ENCODE data around the gene MCM5.

The MCM5 gene

DNA sequence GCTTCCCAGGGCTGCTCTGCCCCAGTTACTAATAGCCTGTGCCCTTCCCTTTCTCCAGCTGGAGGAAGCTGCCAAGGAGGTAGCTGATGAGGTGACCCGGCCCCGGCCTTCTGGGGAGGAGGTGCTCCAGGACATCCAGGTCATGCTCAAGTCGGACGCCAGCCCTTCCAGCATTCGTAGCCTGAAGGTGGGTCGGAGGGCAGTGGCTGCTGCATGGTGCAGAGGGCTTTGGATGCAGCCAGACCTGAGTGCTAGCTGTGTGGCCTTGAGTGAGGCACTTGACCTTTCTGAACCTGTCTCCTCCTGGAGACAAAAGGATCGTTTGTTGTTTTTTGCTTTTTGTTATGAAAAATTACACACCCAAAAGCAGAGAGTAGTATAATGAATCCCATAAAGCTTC, 3.4 kb downstream of the MCM5 start:
- DNase-seq (ENCODE audit: low read depth), result no peak

DNA sequence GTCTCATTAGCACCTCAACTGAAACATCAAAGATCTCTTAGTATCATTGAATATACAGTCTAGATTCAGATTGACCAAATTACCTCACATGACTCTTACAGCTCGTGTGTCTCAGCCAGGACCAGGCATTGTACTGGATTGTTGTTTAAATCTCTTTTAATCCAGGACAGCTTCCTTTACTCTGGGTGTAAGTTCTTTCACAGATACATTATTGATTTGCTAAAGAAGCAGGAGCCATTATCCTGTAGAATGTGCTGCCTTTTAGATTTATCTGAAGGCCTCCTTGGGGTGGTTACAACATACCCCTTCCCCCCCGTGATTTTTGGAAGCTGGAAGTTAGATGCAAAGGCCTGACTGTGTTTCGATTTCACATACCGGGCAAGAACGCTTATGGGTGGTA, 4.2 kb downstream of the MCM5 start:
- no peak for DNase-seq (ENCODE audit: low read depth)

DNA sequence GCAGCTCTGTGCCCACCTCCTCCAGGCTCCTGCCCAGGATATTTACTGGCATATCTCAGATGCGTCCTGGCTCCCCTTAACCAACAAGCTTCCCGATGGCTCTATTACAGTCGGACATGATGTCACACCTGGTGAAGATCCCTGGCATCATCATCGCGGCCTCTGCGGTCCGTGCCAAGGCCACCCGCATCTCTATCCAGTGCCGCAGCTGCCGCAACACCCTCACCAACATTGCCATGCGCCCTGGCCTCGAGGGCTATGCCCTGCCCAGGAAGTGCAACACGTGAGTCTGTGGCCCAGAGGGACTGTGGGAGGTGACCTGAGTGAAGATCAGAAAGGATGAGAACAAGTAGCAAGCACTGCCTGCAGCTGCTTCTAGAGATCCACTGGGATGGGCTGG, 6.5 kb downstream of the MCM5 start:
- no peak for DNase-seq (ENCODE audit: low read depth)

DNA sequence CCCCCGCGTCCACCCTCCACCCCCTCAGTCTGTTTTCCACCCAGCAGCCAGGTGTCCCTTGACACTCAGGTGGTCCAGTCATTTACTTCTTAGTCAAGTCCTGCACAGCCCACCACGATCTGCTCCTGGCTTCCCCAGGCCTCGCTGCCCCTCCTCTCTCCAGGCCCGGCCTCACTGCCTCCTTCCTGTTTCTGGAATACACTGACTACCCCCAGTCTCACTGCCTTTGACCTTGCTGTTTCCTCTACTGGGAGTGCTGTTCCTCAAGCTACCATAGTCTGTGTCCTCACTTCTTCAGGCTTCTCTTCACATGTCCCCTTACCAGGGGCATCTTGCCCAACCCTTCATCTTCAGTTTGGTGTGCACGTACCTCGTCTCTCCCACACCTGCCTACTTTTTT, 7.4 kb downstream of the MCM5 start:
- DNase-seq (ENCODE audit: low read depth), result no peak

DNA sequence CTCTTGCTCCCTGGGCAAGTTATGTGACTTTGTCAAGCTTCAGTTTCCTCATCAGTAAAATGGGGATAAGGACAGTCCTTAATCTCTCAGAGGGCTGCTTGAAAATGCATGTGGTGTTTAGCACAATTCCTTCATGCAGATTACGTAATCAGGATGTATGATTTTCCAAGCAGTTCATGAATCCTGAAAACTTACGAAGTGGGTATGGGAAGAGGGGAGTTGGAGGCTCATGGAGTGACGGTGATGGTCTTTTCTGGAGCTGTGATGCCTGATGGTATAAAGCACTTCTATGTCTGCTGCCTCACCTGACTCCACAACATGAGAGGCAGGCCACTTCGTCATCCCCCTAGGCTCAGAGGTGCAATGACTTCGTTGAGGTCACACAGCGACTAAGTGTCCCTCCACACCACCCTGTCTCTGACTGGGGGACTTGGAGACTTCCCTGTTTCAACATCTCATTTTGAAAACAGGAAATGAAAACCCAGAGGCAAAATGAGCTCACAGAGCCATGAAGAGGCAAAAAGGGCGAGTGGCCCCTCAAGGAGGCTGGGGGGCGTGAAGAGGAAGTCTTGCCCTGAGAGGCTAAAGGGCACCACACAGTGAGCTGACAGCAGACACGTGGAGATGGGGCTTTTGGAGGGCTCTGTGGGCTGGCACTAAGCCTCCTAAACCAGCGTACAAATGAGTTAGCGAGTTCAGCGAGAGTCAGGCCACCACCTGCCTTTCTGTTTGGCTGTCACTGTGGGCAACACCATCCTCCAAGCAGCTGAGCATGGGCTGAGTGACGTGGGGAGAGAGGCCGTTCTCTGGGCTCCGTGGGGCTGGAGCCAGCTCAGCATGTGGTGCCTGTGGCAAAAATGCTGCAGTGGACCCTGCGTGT, 10.1 kb downstream of the MCM5 start:
- no peak for DNase-seq (ENCODE audit: low read depth)

DNA sequence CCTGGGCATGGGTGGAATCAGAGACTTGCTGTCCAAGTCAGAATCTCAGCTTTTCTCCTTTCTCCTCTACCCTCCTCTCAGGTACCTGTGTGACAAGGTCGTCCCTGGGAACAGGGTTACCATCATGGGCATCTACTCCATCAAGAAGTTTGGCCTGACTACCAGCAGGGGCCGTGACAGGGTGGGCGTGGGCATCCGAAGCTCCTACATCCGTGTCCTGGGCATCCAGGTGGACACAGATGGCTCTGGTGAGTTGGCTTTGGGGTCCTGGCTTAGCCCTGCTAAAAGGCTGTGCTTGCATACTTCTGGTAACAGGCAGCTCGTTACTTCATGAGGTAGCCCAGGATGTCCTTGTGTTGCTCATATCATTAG, 10.7 kb downstream of the MCM5 start:
- DNase-seq (ENCODE audit: low read depth), result no peak

DNA sequence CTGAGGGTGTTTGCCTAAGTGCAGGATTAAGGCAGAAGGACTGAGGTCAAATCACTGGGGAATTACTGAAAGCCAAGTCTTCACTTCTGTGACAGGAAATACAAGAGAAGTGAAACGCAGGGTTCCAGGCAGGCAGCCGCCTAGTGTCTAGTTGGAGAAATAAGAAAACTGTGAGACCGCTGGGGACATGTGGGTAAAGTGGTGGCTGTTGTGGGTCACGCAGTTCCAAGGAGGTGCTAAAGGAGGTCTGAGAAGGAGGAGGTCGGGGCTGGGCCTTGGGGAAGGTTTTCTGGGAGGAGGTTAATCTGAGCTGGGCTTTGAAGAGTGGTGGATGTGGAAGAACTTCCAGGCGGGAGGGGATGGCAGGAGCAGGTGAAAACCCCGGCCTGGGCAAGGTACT, 11.2 kb downstream of the MCM5 start:
- DNase-seq (ENCODE audit: low read depth), result no peak

DNA sequence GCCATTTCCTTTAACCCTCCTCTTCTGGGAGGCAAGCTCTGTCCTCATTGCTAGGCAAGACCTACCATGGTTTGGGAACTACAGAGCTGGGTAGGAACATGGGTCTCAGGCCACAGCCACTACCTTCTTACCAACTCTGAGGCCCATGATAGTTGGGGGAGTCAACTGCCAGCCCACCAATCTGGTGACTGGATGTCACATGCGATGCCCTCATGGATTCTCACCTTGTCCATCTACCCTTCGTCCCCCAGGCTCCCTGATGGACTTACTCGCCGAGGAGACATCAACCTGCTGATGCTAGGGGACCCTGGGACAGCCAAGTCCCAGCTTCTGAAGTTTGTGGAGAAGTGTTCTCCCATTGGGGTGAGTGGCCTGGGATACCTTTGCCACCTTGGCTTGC, 13.7 kb downstream of the MCM5 start:
- DNase-seq (ENCODE audit: low read depth), result no peak

DNA sequence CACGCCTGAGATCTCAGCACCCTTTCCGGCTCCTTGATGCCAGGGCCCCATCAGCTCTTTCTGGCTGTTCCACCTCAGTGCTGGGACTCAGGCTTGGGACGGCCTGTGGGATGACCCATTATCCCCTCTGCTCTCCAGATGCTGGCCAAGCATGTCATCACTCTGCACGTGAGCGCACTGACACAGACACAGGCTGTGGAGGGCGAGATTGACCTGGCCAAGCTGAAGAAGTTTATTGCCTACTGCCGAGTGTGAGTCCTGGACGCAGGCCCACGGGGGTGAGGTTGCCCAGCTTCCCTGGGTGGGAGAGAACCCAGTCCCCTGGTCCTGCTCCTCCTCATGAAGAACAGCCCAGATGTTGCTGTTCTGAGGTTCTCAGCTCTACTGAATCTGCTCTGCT, 17.7 kb downstream of the MCM5 start:
- no peak for DNase-seq (ENCODE audit: low read depth)

DNA sequence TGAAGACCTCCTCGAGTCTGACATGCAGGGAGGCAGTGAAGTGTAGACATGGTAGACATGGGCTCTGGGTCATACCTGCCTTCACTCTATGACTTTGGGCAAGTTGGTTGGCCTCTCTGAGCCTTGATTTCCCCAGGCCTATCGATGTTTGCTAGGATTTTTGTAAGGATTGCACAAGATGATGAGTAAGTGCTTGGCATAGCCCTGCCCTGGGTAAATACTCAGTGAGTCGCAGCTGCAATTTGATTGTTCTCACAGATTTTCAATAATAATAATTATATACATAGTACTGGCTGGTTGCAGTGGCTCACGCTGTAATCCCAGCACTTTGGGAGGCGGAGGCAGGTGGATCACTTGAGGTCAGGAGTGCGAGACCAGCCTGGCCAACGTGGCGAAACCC, 18.1 kb downstream of the MCM5 start:
- DNase-seq (ENCODE audit: low read depth), result peak; percentile 38

DNA sequence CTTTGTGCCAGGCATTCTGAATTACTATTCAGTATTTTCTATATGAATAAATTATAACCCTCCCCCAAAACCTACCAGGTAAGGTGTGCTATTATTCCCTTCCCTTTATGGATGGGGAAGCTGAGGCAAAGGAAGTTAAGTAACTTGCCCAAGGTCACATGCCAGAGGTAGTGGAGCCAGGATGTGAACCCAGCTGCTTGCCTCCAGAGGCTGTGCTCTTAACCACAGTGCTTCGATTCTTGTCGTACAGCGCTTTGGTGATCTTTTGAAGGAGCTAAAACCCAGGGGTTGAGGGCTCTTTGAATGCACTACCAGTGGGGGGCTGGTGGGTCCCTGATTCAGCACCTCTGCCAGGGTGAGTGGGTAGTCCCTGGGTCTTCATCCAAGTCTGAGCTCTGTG, 18.8 kb downstream of the MCM5 start:
- DNase-seq (ENCODE audit: low read depth), result no peak

DNA sequence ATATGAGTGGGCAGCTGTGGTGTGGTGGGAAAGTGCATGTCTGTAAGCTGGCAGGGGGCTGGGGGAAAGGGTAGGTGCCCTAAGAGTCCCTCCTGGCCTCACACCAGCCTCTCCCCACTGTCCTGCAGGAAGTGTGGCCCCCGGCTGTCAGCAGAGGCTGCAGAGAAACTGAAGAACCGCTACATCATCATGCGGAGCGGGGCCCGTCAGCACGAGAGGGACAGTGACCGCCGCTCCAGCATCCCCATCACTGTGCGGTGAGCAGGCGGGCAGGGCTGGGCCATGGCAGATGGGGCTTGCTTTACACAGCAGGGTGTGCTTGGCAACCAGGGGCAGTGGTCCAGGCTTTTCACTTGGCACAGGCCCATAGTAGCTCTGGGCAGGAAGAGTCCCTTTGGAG, 19.8 kb downstream of the MCM5 start:
- no peak for DNase-seq (ENCODE audit: low read depth)

DNA sequence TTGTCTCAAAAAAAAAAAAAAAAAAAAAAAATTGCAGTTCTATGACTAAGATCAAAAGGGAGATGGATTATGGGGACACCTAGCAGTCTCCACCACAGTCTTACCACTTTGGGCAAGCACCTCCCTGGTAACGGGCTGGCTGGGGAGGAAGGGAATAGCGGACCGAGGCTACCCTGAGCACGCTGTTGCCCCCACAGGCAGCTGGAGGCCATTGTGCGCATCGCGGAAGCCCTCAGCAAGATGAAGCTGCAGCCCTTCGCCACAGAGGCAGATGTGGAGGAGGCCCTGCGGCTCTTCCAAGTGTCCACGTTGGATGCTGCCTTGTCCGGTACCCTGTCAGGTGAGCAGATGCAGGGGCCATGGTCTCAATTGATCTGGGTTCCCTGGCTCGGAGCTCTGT, 21.2 kb downstream of the MCM5 start:
- no peak for DNase-seq (ENCODE audit: low read depth)

DNA sequence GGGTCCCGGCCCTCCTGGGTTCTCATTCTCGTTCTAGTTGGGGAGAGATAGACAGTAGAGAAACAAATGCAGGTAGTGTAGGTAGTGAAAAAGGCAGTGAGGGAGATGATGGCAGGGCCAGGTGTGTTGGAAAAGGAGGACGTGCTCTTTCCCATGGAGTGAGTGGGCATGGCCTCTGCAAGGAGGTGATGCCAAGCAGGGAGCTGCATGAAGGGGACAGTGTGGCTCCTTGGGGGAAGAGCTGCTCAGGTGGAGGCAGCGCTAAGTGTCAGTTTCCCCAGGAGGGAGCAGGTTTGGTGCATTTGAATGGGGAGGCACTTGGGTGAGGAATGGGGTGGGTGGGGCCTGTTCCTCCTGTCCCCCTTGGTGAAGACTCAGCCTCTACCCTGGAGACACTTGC, 22.2 kb downstream of the MCM5 start:
- no peak for DNase-seq (ENCODE audit: low read depth)

DNA sequence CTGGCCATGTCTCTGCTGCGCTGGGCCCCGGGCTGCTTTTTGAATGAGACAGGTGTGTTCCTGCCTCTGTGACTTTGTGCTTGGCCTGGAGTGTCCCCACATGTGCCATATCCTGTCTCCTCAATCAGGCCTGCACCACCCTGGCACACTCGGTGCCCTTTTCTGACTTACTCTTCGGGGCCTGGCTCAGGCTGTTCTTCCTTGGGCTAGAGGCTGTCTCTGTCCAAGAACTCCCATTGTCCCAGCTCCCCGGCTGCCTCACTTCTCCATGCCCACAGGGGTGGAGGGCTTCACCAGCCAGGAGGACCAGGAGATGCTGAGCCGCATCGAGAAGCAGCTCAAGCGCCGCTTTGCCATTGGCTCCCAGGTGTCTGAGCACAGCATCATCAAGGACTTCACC, 23.0 kb downstream of the MCM5 start:
- DNase-seq (ENCODE audit: low read depth), result no peak

DNA sequence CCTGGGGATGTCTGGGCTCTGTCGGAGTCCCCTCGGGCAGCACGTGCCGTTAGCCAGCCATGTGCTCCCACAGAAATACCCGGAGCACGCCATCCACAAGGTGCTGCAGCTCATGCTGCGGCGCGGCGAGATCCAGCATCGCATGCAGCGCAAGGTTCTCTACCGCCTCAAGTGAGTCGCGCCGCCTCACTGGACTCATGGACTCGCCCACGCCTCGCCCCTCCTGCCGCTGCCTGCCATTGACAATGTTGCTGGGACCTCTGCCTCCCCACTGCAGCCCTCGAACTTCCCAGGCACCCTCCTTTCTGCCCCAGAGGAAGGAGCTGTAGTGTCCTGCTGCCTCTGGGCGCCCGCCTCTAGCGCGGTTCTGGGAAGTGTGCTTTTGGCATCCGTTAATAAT, 24.1 kb downstream of the MCM5 start:
- DNase-seq (ENCODE audit: low read depth), result no peak

DNA sequence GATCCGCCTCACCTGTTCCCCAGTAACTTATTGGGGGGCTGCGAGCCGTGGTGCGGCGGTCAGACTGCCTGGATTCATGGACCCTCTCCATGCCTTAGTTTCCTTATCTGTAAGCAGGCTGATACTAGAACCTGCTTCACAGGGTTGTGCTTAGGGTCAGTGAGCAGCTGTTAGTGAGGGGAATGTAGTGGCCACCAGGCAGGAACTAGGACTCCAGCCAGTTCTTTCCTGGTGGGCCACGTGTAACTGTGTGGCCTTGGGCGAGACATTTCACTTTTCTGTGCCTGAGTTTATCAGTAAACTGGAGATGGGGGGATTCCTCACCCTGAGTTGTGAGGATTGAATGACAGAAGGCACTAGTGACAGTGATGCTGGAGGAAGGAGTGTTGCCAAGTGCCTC, 24.8 kb downstream of the MCM5 start:
- no peak for DNase-seq (ENCODE audit: low read depth)

DNA sequence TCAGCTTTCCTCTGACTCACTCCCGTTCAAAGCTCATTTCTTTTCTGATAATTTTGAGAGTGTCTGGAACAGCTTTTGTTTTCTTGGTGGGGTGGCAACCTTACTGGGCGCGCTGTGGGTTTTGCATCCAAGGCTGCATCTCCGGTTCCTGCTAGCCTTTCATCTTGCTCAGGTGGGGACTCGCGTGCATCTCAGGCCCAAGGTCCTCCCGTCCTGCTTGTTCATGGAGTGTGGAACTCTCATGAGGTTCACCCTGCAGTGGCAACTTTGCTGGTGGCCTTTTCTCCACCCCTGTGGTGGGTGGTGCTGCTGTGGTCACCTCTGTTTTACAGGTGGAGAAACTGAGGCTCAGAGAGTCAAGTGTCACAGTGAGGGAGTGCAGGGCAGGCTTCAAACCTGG, 25.6 kb downstream of the MCM5 start:
- no peak for DNase-seq (ENCODE audit: low read depth)

DNA sequence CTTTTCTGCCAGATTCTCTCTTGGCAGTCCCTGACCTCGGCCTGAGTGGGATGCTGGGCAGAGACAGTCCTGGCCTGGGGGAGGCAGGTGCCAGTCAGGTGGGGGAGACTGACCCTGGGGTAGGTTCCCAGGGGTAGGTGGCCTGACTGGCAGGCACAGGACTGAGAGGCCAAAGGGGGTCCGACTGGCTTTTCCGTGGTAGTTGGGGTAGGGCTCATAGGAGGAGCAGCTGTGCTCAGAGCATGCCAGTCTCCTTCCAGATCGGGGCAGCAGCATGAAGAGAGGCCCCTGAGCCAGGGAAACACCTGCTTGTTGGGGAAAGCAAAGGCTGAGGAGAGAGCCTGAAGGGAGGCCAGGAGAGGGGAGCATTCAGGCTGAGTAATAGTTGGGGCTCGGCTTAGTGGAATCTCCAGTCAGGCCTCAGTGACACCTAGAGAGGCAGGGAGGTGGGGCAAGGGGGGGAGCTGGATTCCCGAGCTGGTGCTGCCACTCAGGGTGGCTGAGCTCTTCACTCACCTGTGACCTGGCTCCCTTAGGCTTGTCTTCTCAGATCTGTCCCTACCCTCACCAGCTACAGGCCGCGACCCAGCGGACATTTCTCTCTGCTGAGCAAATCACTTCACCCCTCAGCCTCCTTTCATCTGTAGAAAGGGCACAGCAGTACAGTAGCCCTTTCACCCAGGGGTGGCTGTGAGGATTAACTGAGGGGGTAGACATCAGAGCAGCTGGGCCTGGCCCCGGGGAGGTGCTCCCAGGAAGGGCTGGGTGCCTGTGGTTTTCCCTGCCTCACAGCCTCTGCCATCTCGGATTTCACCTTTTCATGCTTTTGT, 26.2 kb downstream of the MCM5 start:
- DNase-seq (ENCODE audit: low read depth), result peak; percentile 26

DNA sequence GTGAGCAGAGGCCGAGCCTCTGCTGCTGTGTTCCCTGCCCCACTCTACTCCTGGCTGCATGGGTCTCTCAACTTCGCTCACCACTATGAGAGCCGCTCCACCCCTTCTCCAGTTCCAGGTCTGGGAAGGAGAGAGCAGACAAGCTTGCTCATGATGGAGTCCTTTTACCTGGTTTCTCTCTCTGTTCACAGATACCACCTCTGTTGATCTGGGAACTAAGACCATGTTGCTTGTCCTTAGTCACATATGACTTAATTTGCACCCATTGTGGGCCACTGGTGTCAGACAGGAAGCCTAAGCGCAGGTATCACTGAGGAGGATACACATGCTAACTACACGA, 26.8 kb downstream of the MCM5 start:
- no peak for DNase-seq (ENCODE audit: low read depth)

DNA sequence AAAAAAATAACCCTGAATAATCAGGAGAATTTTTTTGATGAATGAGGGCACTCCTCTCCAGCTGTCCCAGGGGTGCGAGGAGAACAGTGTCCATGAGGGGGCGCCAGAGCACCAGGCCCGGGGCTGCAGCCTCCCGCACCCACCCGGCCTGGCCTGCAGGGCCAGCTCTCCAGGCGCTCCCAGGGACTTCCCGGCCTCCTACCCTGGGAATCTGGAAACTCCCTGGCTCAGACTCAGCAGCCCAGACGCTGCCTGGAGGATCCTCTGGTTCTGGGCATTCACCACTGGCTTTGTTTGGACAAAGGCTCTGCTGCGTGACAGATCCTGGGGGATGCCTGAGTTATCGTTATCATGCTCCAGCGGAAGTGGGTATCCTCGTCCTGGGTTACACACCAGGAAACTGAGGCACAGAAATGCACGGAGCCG, 31.0 kb downstream of the MCM5 start:
- DNase-seq (ENCODE audit: low read depth), result peak; percentile 89

DNA sequence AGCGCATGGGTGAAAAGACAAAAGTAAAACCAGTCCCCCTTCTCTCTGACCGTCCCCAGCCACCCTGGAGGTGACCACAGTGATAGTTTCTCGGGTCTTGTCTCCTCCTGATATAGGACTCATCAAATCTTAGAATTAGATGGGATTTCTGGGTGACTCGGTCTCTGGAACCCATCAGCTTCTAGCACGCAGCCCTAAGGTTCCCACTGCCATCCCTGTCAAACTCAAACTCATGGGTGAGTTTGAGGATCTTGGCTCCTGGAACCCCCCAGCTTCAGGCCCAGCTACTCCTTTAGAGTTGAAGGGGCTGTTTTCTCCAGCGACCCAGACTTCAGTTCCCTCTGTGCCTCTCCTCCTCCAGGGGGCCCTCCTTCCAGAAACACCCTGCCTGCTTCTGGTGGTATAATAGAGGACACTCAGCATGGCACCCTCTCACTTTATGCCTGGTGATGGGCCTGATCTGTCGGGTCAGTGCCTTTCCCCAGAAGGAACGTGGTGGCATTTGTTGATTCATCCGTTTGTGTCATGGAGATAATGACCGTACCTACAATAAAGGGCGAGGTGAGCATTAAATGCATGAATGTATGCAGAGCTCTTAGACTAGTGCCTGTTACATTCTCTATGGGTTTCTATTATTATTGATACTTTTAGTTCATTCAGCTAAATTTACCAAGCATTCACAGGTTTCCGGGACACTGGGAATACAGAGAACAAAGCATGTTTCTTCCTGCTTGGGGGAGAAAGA, 31.7 kb downstream of the MCM5 start:
- no peak for DNase-seq (ENCODE audit: low read depth)

Measured in ELR (cell line).